CD4-positive, CD25-positive, alpha-beta regulatory T cell (primary cell): Measurements from ENCODE around the gene SMURF2. TPM values are rescaled to one million over a fixed set of nuclear protein-coding genes. Genes with fewer than 3 reads are reported as not detected.

ENCODE experiments used
- ATAC-seq, 2 donors: fragments of 150-1000 bp; cut with Tn5 transposase; one replicate each; pipeline ENCODE4 v1.10.0; 2021; ENCODE audit warnings: low read depth in 2 of 2, moderate number of reproducible peaks in 2 of 2, moderate library complexity in 1 of 2
- DNase-seq, 3 donors: peaks; one replicate each; pipeline versions ENCODE4 v3.0.0 to v3.0.0-alpha.2; 2012 to 2022; ENCODE audit warnings: mixed read lengths in 1 of 3
- H3K27ac ChIP-seq: one replicate; pipeline ENCODE4 v1.7.0; 2013; ENCODE audit warnings: mild to moderate bottlenecking, low read length; ENCODE audit not compliant: insufficient read depth, poor library complexity, severe bottlenecking
- H3K27me3 ChIP-seq: one replicate; pipeline ENCODE4 v1.7.0; 2013; ENCODE audit warnings: low read length; ENCODE audit not compliant: control insufficient read depth, insufficient read depth
- H3K36me3 ChIP-seq: one replicate; pipeline ENCODE4 v1.7.0; 2013; ENCODE audit warnings: mild to moderate bottlenecking, low read length, moderate library complexity; ENCODE audit not compliant: control insufficient read depth, insufficient read depth
- H3K4me1 ChIP-seq: 2 replicates; pipeline ENCODE4 v1.7.0; 2013; ENCODE audit warnings: mild to moderate bottlenecking, low read length; ENCODE audit not compliant: insufficient read depth, control insufficient read depth, poor library complexity, severe bottlenecking
- H3K4me3 ChIP-seq: one replicate; pipeline ENCODE4 v1.7.0; 2013; ENCODE audit warnings: low read depth, mild to moderate bottlenecking, low read length, moderate library complexity
- H3K9me3 ChIP-seq, 2 experiments: 1 replicate in 1 of 2; 2 replicates in 1 of 2; pipeline ENCODE4 v1.7.0; 2013; ENCODE audit warnings: low read length in 2 of 2, mild to moderate bottlenecking in 1 of 2, moderate library complexity in 1 of 2; ENCODE audit not compliant: control insufficient read depth in 2 of 2
- H3K27ac Mint-ChIP-seq, 3 donors: one replicate each; pipeline ENCODE4 v1.8.0; 2020 to 2022; ENCODE audit warnings: mild to moderate bottlenecking in 3 of 3, mixed read lengths in 3 of 3, moderate library complexity in 2 of 3
- H3K27me3 Mint-ChIP-seq: one replicate; pipeline ENCODE4 v1.8.0; 2022; ENCODE audit warnings: mild to moderate bottlenecking, mixed read lengths
- H3K36me3 Mint-ChIP-seq: one replicate; pipeline ENCODE4 v1.8.0; 2020; ENCODE audit warnings: mixed read lengths
- H3K4me1 Mint-ChIP-seq, 4 donors: one replicate each; pipeline ENCODE4 v1.8.0; 2020 to 2022; ENCODE audit warnings: mixed read lengths in 4 of 4, mild to moderate bottlenecking in 1 of 4
- H3K4me3 Mint-ChIP-seq, 4 donors: one replicate each; pipeline ENCODE4 v1.8.0; 2020 to 2022; ENCODE audit warnings: mild to moderate bottlenecking in 4 of 4, mixed read lengths in 4 of 4, moderate library complexity in 3 of 4
- H3K9me3 Mint-ChIP-seq, 7 donors: one replicate each; pipeline ENCODE4 v1.8.0; 2020 to 2022; ENCODE audit warnings: mixed read lengths in 7 of 7, mild to moderate bottlenecking in 3 of 7, moderate library complexity in 2 of 7
- polyA plus RNA-seq, 4 donors: library from polyadenylated mRNA; unstranded; fragments of 300-500 nt; fragmentation: Illumina TruSeq; gene quantifications; one replicate each; pipeline ENCODE4 v1.2.3, GENCODE V29; 2021
- total RNA-seq: library from RNA; stranded (reverse); gene quantifications from one replicate; pipeline ENCODE4 v1.2.3, GENCODE V29; 2022

Gene SMURF2
- total and polyA plus RNA-seq, 5 donors from 2014 or later, result 4.0 to 18.7 (median 4.7) TPM

GRCh38 chr17:64499805-64500486 is 162.2 kb downstream of the SMURF2 start:
- DNase-seq, result peak in 1 of 3 donors; percentile 23
- Mint-ChIP-seq H3K36me3 (peaks cover 65% of the 10 kb centered on the region), H3K4me1 (peaks cover 34 to 95% (median 75%) of the 10 kb centered on the region in 4 donors), H3K27me3 (peaks cover 16% of the 10 kb centered on the region), H3K27ac (peak overlapping the region in 2 of 3 donors; percentile 55 to 100), H3K9me3 (no peaks in the 10 kb centered on the region), H3K4me3 (peak overlapping the region; percentile 3 to 88 (median 48))
- H3K4me1 ChIP-seq, result peaks cover 57% of the 10 kb centered on the region
- H3K9me3 ChIP-seq, result no peaks in the 10 kb centered on the region
- no peak for ATAC-seq
- peak overlapping the region; percentile 24 for H3K27ac ChIP-seq
- peaks cover 64% of the 10 kb centered on the region for H3K36me3 ChIP-seq
- H3K27me3 ChIP-seq, result no peaks in the 10 kb centered on the region
- no peak overlapping the region for H3K4me3 ChIP-seq

DNA sequence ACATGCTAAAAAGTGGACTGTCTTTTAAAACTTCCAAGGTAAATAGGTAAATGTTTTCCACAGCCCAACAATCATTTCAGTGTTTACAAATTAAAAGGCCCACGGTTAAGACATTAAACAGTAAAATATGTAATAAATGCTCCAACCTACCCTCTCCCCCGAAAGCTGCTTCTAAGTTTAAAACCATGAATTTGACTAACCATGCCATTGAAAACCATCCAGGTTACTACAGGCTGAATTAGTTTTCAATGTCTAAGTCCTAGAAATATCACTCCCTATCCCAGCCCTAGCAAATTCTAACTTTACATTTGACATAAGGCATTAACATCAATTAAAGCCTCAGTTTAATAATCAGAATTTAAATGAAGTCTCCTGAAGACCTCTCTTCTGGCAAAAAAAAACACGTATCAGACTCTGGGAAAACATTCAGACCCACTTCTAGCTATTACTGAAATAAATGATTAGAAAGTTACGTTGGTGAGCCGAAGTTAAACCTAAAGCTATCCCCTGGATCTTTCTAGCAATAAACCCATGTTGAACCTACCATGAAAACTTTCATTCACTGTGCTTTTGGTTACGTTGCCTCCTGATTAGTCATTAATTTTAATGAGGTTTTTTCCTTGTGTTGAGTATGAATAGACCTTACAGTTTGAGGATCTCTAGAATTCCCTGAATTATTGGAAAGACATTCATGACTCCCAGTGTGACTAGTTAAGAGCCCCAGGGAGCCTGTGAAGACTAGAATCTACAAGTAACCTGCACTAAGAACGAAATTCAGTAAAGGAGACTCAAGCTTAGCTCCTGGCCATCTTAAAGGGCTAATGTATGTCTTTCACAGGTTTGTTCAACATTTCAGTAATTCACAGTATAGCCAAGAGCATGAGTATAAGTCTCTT is 163.6 kb downstream of the SMURF2 start:
- H3K27ac ChIP-seq, result peak overlapping the region; percentile 91
- peaks cover 44 to 95% (median 77%) of the 10 kb centered on the region in 4 donors for H3K4me1 Mint-ChIP-seq
- peaks cover 50% of the 10 kb centered on the region for H3K36me3 ChIP-seq
- no peaks in the 10 kb centered on the region for H3K9me3 Mint-ChIP-seq
- H3K4me3 Mint-ChIP-seq, result peak overlapping the region; percentile 45 to 98 (median 72)
- DNase-seq (peak in 1 of 3 donors; percentile 29), ATAC-seq (no peak)
- no peaks in the 10 kb centered on the region for H3K9me3 ChIP-seq
- H3K36me3 Mint-ChIP-seq, result peaks cover 51% of the 10 kb centered on the region
- H3K4me3 ChIP-seq, result no peak overlapping the region
- H3K27me3 ChIP-seq, result no peaks in the 10 kb centered on the region
- H3K4me1 ChIP-seq, result peaks cover 55% of the 10 kb centered on the region
- peaks cover 12% of the 10 kb centered on the region for H3K27me3 Mint-ChIP-seq
- peak overlapping the region; percentile 85 to 99 (median 99) for H3K27ac Mint-ChIP-seq

DNA sequence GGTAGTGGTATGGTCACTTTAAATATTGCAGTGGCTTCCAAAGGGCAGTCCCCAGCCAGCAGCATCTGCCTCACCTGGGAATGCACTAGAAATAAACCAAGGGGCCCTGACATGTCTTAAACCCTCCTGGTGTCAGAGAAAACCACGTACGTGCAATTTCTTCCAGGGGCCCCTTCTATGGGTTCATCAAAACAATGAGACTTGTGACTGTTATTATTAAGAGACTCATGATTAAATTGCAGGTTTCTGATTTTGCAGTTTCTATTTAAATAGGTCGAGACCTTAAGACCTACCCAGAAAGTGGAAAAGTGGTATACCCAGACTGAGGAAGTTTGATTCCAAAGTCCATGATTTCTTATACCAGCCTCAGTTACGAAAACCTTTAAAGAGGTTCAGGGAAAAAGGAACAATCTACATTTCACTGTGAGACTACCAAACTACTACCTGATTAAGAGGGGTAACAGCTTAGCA is 164.5 kb downstream of the SMURF2 start:
- Histone ChIP-seq H3K36me3 (peaks cover 45% of the 10 kb centered on the region), H3K4me1 (peaks cover 49% of the 10 kb centered on the region)

GRCh38 chr17:64496786-64497564 is 165.1 kb downstream of the SMURF2 start, which contains the start of gene POLG2:
Gene POLG2 (minus strand): TSS chr17:64497054. CDS start chr17:64496968, 86 bp downstream.
- Histone ChIP-seq H3K27ac (peak within 1 kb of the TSS; percentile 91), H3K36me3 (peaks cover 42% of the 10 kb centered on the region), H3K4me3 (peak within 1 kb of the TSS; percentile 92), H3K9me3 (no peaks in the 10 kb centered on the region), H3K4me1 (peaks cover 46% of the 10 kb centered on the region), H3K27me3 (no peaks in the 10 kb centered on the region)
- Mint-ChIP-seq H3K4me1 (peaks cover 49 to 89% (median 70%) of the 10 kb centered on the region in 4 donors), H3K36me3 (peaks cover 42% of the 10 kb centered on the region), H3K9me3 (no peaks in the 10 kb centered on the region), H3K27ac (peak within 1 kb of the TSS; percentile 85 to 99 (median 99)), H3K27me3 (peaks cover 12% of the 10 kb centered on the region), H3K4me3 (peak within 1 kb of the TSS; percentile 88 to 100 (median 99))
- peak; percentile 93 to 98 (median 96) for DNase-seq
- ATAC-seq, result peak; percentile 85 to 88

More for the DNA sequence above, 164.5 kb downstream of the SMURF2 start:
- peaks cover 45% of the 10 kb centered on the region for H3K36me3 Mint-ChIP-seq
- H3K27ac Mint-ChIP-seq, result peak overlapping the region; percentile 85 to 99 (median 99)
- Histone ChIP-seq H3K27ac (peak overlapping the region; percentile 91), H3K9me3 (no peaks in the 10 kb centered on the region), H3K4me3 (peak overlapping the region; percentile 92), H3K27me3 (no peaks in the 10 kb centered on the region)
- no peaks in the 10 kb centered on the region for H3K9me3 Mint-ChIP-seq
- ATAC-seq (peak in 1 of 2 donors; percentile 1), DNase-seq (no peak)
- peaks cover 46 to 92% (median 74%) of the 10 kb centered on the region in 4 donors for H3K4me1 Mint-ChIP-seq
- H3K4me3 Mint-ChIP-seq, result peak overlapping the region; percentile 88 to 100 (median 99)
- H3K27me3 Mint-ChIP-seq, result peaks cover 12% of the 10 kb centered on the region

- peak in 1 of 3 donors; percentile 34 for DNase-seq
- peaks cover 42% of the 10 kb centered on the region for H3K36me3 ChIP-seq
- H3K36me3 Mint-ChIP-seq, result peaks cover 40% of the 10 kb centered on the region
These were observed 165.7 kb downstream of the SMURF2 start for GRCh38 chr17:64496348-64496785.

More at GRCh38 chr17:64496348-64496785, 165.7 kb downstream of the SMURF2 start:
- no peaks in the 10 kb centered on the region for H3K9me3 Mint-ChIP-seq
- no peak for ATAC-seq
- Histone ChIP-seq H3K27me3 (no peaks in the 10 kb centered on the region), H3K9me3 (no peaks in the 10 kb centered on the region), H3K4me3 (peak overlapping the region; percentile 90), H3K4me1 (peaks cover 40% of the 10 kb centered on the region), H3K27ac (peak overlapping the region; percentile 91)
- peaks cover 12% of the 10 kb centered on the region for H3K27me3 Mint-ChIP-seq
- H3K4me3 Mint-ChIP-seq, result peak overlapping the region; percentile 88 to 100 (median 99)
- H3K4me1 Mint-ChIP-seq, result peaks cover 49 to 86% (median 64%) of the 10 kb centered on the region in 4 donors
- peak overlapping the region; percentile 85 to 99 (median 99) for H3K27ac Mint-ChIP-seq

Other genes starting within 250 kb of the SMURF2 start
- gene MILR1, start 213.2 kb downstream of the SMURF2 start, total RNA-seq, result 0.67 TPM
- gene MILR1, start 213.2 kb downstream of the SMURF2 start, polyA plus RNA-seq, result not detected
- gene POLG2, start 165.3 kb downstream of the SMURF2 start, total RNA-seq, result 49.3 TPM
- gene POLG2, start 165.3 kb downstream of the SMURF2 start, polyA plus RNA-seq, result 10 to 100 TPM; 10.2 to 11.1 (median 10.2) TPM
- 2,976 TPM for gene DDX5, start 156.0 kb downstream of the SMURF2 start, total RNA-seq
- gene DDX5, start 156.0 kb downstream of the SMURF2 start, polyA plus RNA-seq, result 1,000 to 10,000 TPM in 3 of 4 donors, 100 to 1,000 TPM in 1; 887 to 1,222 (median 1,070) TPM
- 173 TPM for gene CEP95, start 155.3 kb downstream of the SMURF2 start, total RNA-seq
- gene CEP95, start 155.3 kb downstream of the SMURF2 start, polyA plus RNA-seq, result 10 to 100 TPM in 3 of 4 donors, 1 to 10 TPM in 1; 9.2 to 11.6 (median 10.8) TPM